GM12873 (cell line): ENCODE measurements around the gene HSD11B1L.

Experiments
- TF ChIP-seq, protein P1 (sequence below): IDR thresholded peaks from 2 replicates; pipeline ENCODE4 v1.5.1; 2012; ENCODE audit warnings: low read depth, mild to moderate bottlenecking, moderate library complexity, low read length, control low read depth; ENCODE audit not compliant: insufficient read depth; ENCODE audit errors: missing control alignments

The HSD11B1L gene

DNA sequence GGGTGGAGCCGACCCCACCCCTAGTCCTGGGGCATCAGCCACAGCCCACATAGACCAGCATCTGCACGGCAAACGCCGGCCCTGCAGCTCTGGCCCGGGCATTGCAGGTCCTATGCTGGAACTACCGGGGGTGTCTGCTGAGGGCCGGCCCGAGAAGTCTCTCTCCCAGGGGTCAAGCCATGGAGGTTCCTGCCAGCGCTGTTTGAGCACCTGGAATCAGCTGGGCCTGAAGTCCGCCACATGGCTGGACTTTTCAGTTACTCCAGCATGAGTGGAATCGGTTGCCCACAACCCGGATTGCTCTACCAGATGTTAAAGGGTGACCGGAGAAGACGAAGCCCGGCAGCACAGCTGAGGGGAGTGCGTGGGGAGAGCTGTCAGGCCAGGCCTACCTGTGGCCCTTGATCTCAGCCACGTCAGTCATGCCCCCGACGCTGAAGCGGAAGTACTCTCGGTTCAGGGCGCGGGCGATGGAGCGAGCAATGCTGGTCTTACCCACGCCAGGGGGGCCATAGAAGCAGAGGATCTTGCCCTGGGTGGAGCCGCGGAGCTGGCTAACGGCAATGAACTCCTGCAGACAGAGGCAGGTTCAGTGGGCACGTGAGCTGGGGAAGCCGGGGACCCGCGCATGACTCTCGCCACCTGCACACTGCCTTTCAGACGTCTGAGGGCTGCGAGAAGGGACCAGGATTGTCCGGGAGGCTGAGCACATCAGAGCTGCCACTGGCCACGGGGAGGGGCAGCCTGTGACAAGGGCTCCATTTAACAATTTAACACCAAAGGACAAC lies 18.0 kb downstream of the HSD11B1L start:
- TF ChIP-seq, protein P1, sequence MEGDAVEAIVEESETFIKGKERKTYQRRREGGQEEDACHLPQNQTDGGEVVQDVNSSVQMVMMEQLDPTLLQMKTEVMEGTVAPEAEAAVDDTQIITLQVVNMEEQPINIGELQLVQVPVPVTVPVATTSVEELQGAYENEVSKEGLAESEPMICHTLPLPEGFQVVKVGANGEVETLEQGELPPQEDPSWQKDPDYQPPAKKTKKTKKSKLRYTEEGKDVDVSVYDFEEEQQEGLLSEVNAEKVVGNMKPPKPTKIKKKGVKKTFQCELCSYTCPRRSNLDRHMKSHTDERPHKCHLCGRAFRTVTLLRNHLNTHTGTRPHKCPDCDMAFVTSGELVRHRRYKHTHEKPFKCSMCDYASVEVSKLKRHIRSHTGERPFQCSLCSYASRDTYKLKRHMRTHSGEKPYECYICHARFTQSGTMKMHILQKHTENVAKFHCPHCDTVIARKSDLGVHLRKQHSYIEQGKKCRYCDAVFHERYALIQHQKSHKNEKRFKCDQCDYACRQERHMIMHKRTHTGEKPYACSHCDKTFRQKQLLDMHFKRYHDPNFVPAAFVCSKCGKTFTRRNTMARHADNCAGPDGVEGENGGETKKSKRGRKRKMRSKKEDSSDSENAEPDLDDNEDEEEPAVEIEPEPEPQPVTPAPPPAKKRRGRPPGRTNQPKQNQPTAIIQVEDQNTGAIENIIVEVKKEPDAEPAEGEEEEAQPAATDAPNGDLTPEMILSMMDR: no peak

DNA sequence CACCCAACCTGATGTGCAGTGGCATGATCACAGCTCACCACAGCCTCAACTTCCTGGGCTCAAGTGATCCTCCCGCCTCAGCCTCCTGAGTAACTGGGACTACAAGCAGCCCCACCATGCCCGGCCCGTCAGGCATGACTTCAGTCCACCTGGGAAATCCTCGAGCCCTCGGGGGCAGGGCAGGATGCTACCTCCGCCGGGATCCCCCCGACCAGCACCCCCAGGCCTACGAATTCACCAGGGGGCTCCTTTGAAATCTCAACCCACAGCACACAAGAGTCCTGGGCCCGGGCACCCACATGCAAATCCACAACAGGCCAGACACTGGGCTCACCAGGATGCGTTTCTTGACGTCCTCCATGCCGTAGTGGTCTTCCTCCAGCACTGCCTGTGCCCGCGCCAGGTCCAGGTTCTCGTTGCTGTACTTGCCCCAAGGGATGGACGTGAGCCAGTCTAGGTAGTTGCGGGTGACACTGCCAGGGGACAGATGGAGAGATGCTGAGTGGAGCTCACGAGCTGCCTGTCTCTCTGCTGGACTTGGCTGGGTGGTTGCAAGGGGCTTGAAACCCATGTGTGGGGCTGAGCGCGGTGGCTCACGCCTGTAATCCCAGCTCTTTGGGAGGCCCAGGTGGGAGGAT lies 19.7 kb downstream of the HSD11B1L start:
- TF ChIP-seq, protein P1: no peak

DNA sequence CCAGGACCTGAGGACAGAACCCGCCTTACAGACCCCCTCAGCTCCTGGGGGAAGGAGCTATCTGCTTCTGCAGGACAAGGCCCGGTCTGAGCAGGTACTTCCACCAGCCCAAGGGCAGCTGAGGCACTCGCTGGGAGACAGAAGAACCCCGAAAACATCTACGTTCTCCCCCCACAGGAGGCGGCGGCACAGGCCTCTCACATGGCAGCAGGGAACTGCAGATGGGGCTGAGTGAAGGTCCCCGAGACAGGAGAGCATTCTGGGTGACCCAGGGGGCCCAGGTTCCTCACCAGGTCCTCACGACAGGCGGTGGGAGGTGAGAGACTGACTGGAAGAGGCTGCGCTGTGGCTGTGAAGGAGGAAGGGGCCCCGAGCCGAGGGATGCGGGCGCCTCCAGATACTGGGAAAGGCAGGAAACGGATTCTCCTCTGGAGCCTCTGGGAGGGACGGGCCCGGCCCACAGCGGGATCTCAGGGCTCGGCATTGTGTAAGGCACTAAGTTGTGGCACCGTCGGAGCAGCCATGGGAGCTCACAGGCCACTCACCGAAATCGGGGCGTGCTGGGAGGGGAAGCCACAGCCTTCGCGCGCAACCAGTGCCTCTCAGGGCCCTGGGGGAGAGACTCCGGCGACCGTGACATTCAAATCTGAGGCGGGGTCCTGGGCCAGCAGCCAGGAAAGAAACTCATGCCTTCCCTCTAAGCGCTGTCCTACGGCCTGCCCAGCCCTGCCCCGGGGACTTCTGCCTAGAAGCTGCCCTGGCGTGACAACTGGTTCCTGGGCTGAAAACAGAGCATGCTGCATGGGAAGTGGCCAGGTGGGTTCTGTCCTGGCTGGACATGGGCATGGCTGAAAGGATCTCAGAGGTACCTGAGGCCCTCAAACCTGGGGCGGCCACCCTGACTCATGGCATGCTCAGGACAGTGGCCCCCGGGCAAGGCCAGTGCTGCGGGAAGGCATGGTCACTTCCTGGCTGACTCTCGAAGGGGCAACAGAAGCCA lies 23.3 kb downstream of the HSD11B1L start:
- TF ChIP-seq, protein P1: no peak

DNA sequence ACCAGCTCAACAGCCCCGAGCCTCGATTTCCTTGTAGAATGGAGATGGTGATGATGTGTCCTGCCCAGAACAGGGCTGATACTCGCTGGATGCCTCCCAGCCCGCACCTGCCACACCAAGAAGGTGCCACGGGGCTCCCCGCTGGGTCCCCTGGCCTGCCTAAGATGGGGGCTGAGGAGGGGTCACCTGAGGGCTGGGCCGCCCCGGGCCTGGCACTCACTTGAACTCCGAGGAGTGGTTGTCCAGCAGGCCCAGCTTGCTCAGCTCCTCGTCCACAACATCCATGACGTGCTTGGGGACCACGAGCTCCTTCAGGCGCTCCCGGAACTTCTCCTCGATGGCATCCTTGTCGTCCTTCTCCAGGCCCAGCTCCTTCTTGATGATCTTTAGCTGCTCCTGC lies 24.7 kb downstream of the HSD11B1L start:
- TF ChIP-seq, protein P1: no peak

DNA sequence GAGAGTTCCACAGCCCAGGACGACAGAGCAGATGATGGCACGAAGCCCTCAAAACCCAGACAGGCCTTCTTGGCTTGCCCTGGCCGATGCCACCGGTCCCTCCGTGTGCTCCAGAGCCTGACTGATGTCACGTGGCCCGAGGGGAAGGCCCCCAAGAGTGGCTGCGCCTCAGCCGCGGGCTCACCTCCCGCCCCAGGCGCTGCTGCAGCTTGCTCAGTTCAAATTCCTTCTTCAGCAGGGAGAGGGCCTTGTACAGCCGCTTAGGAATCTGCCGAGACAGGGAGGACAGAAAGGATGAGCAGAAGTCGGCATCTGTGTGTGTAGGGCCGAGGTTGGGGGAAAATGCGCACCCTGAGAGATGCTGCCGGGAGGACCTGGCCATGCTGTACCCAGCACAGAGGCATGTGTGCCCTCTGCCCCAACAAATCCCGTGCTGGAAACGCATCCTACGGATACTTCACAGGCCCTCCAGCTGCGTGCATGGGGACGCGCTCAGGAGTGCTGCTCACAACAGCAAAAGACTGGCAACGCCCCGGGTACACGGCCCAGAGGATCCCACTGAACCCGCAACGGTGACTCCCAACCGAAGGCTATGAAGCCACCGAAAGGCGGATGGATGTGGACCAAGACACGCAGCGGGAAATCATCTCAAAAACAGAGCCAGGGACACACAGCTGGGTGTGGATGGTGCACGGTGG lies 26.2 kb downstream of the HSD11B1L start:
- TF ChIP-seq, protein P1: no peak

DNA sequence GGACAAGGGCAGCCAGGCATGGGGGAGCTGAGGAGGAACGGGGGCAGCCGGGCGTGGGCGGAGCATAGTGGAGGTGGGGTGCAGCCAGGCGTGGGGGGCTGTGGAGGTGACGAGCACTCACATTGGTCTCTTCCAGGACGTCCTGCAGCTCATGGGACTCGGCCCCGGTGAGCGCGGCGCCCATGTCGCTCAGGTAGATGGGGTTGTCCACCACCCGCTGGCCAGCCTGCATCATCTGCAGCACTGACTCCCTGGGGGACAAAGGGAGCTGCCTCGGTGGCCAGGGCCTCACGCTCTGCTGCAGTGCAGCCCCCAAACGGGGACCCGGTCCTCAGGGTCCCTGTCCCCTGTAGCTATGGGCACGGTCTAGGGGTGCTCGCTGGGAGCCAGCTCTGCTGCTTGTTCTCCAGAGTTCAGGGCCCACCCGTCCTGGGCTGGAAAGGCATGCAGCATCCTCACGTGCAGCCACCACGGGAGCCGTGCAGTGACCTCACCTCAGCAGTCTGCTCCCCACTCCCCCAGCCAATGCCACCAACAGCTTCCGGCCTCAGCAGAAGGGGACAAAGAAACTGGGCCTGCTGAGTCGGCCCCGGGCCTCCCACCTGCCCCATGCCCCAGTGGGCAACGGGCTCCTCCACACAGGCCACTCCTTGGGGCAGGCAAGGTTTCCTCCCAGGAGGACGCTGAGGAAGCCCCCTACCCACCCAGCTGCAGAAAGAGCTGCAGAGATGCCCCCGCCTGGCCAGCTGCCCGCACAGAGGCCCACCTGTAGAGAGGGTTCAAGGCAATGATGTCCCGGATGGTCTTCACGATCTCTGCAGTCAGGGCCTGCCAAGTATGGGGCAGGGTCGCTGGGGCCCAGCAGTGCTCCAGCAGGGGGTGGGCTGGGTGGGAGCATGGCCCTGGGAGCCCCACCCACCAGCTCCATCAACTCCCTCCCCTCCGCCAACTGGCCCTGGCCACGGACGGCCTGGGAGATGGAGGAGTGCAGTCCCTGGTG lies 27.0 kb downstream of the HSD11B1L start:
- TF ChIP-seq, protein P1: no peak
